ENCODE results near the gene CAB39.

DNA sequence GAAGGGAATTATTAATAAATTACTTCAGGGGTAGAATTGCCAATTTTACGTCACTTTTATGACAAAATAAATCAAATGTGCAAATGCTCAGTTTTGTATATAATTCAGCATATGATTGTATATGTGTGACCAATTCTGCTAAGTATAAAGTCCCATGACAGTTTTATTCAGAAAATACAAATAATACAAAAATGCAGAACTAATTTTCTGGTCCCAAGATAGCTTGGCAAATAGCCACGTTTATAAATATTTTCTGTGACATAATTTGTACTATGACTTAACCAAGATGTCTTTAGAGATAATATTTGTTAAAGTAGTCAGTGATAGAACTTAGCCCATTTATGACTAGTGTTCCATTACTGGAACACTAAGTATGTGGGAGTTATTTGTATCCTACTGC, 24.2 kb upstream of the CAB39 start:
- TF ChIP-seq POLR2A (IDR thresholded peaks at IDR 0.05; ENCODE audit: low read length), result no peak
- no peak for TF ChIP-seq GATA1 (IDR thresholded peaks at IDR 0.05; ENCODE audit: low read depth, low read length)
